GM18867 (cell line): ENCODE measurements around the gene CAMK1D.

ENCODE experiments used
- ATAC-seq: cut with Tn5 transposase; IDR thresholded peaks from one replicate; pipeline ENCODE4 v1.9.1; 2021; ENCODE audit warnings: mild to moderate bottlenecking, moderate library complexity; ENCODE audit not compliant: unreplicated experiment

The CAMK1D gene

DNA sequence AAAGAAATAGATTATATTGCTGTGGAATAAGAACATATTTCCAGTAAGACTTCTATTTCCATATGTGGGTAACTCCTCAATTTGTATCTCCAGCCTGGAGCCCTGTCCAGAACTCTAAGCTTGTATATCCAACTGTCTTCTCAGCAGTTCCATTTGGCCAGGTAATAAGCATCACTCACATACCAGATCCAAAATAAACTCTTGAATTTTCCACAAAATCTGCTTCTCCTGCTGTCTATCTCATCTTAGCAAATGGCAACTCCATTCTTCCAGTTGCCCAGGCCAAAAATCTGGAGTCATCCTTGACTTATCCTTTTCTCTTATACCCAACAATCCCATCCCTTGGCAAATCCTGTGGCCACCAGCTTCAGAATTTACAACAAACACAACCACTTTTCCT, 325.8 kb downstream of the CAMK1D start:
- no peak for ATAC-seq

DNA sequence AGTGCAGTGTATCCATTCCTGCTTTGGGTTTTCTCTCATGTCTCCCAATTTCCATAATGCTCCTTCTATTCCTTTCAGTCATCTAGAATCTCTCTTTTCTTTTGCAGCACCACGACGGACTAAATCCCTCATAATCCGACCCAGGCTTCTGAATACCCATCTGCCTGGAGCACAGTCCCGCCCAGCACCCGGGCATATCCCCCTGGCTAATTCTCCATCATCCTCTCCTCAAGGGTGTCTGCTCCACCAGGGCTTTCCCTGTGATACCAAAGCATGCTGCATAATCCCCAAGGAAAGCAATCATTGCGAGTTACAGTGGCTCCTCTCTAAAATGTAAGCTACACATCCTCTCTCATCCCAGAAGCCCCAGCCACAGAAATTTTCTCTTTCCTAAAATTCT, 330.3 kb downstream of the CAMK1D start:
- ATAC-seq, result no peak

DNA sequence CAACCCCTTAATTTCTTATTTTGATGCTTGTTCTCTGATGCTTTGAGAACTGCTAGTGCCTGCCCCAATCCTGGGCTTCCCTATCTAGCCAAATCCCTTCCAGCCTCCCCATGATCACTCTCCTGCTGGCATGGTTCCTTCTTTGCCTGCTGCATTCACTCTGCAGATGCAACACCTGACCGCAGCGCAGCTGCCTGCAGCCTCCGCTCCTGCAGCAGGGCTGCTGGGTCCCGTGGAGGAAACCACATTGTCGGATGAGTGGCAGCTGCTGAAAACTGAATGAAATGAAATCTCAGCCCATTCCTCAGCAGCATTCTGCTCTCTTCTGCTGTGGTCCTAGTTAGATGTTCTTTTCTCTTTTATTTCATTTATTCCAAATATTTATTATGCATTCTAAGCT, 331.9 kb downstream of the CAMK1D start:
- ATAC-seq, result no peak

- ATAC-seq, result no peak
Observed at GRCh38 chr10:12684784-12685183, 335.4 kb downstream of the CAMK1D start.

DNA sequence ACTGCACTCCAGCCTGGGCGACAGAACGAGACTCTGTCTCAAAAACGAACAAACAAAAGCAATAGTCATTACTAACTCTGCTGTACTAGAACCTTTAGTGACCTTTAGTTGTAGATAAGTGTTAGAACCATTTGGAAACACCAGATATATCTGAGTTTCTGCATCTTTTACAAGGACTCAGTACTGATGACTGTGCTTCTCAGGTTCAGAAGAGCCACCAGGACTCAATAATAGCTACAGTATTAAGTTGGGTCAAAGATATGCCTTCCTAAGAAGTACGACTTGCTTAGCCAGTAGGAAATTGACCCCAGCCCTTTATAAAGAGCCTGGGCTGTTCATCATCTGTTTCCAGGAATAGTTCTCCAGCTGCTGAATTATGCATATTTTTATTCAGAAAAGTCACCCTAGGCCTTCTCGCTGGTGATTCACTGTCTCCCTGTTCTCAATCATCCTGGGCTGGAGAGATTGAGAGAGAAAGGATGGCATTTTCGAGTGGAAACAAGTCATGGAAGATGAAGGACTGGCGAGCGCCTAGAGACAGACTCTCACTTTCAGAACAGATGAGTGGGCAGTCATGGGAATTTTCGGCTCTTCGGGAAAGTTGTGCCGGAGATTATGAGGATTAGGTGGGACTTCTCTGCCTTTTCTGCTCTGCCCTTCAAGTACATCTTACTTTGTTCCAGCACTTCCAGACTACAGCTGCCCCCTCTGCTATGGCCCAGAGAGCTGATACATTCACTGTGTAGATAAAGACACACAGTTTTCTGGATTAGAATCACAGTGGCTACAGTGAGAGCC, 336.1 kb downstream of the CAMK1D start:
- ATAC-seq, result no peak

- no peak for ATAC-seq
Observed at GRCh38 chr10:12687996-12688395, 338.6 kb downstream of the CAMK1D start.

- no peak for ATAC-seq
Observed at GRCh38 chr10:12689893-12690292, 340.5 kb downstream of the CAMK1D start.

DNA sequence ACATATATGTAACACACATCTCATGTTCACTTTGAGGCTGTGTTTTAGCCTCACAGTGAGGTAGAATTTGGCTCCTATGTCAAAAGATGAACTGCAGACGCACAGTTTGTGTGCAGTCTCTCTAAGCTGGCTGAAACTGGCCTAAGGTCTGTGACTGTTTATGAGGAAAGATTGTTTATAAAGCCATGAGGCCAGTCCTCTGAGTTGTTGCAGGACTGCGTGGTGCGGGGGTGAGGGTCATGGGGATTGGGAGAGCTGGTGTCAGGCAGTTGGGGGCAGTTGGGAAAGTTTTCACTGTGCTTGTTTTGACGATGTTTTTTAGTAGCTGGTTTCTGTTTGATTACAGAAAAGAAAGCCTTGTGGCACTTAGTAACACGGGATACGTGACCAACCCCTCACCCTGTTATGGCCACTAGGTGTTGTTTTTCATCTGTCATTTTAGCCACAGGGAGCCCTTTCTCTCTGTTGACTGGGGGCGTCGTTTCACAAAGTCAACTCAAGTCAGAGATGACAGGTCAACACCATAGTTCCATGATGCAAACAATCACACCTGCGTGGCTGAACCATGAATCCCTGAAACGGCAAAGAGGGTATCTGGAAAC, 341.3 kb downstream of the CAMK1D start:
- ATAC-seq, result no peak

GRCh38 chr10:12691596-12691995, 342.2 kb downstream of the CAMK1D start:
- ATAC-seq, result no peak

DNA sequence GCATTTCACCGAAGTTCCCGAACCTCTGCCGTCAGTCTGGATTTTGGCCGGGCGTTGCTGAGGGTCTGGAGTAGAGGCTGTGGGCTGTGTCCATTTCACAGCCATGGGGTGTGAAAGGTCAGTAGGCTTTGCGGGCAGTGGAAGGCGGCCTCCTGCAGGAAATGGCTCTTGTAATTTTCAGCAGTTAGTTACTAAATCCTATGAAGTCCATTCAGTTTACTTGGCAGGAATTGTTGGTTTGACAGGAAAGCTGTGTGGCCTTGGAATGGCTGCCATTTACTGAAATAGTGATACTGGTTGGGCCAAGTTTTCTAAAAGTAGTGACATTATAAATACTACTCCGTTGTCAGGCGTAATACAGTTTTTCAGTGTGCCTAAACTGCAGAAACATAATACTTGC, 348.4 kb downstream of the CAMK1D start:
- ATAC-seq, result no peak

- ATAC-seq, result no peak
Observed at GRCh38 chr10:12699258-12699700, 349.9 kb downstream of the CAMK1D start.

- no peak for ATAC-seq
Observed at GRCh38 chr10:12699781-12700556, 350.6 kb downstream of the CAMK1D start.

DNA sequence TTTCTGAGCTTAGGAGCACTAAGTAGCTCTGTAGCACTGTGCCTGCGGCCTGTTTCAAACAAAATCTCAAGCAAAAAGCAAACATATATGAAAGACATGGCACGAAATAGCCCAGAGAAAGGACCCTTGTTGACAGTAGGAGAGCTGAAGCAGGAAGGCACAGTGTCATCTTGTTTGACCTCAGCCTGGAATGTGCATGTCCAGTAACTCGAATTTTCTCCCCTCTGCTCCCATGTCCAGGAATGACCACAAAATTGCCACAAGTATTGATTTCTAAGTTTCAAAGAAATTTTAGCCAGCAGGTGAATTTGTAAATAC, 351.2 kb downstream of the CAMK1D start:
- ATAC-seq, result no peak

DNA sequence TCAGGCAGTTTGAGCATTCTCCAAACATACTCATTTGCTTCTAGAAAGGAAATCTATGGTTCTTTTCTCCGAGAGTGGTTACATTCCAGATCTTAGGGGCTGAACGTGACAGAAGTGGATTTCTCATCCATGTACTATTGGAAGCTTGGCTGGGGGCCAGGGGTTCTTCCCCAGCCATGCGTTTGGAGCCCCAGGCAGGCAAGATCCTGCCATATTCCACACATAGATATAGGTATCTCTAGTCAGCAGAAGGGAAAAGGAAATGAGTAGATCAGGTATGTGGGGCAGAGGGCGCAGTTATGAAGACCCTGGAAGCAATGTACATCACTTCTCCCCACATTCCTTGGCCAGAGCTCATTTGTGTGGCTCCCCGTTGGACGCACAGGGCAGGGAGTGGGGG, 352.3 kb downstream of the CAMK1D start:
- no peak for ATAC-seq

DNA sequence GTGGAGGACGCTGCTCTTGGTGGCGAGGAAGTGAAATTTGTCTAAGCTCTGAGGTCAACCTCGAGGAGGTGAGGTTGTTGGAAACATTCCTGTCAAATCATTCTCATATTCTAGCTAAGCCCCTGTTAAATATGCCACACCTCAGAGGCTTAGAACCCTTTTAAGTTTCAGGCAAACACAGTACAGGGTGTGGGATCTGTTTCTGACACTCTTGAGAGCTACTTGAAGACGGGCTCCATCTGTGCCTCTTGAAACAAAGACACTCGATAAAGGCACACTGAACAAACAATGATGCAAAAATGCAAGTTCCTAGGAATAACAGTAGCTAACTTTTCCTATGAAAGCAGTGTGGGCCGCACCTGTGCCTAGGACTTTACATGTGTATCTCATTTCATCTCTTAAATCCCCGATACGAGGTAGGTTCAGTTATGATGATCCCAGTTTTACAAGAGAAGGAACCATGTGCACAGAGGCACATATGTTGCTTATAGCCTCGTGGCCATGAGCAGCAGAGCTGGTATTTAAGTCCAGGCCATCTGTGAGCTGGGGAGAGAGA, 352.9 kb downstream of the CAMK1D start:
- no peak for ATAC-seq

DNA sequence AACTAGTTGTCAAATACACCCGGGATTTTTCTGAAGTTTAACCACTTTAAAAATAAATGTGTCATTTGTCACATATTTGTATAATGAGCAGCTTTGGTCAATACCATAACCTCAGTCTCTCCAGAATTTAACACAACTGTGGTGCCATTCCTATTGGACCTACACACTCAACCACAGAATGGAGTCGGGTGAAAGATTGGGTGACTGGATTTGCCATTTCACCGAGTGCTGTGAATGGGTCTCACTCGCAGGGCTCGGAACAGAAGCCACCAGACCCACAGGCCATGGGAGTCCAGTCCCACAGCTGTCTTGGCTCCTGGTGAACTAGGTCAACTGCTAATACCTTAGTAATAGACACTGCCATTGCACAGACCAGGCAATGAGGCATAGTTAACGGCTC, 353.8 kb downstream of the CAMK1D start:
- no peak for ATAC-seq

- ATAC-seq, result no peak
Observed at GRCh38 chr10:12703813-12704212, 354.5 kb downstream of the CAMK1D start.

DNA sequence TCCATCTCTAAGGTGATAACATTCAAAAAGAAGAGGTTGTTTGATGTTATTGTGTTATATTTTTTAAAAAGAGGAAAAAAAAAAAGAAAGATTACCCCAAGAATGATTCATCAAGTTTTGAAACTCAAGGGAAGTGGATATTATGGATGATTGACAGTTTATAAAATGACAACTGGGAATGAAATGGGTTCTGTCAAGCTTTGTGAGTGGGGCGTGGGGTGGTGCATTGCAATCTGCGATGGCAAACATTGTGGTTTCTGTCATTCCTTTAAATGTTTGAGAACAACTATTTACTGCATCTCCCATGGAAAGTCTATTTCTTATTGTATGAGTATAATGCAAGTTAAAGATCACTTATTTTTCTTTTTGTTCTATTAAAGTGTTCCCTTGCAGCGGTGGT, 355.1 kb downstream of the CAMK1D start:
- ATAC-seq, result no peak

DNA sequence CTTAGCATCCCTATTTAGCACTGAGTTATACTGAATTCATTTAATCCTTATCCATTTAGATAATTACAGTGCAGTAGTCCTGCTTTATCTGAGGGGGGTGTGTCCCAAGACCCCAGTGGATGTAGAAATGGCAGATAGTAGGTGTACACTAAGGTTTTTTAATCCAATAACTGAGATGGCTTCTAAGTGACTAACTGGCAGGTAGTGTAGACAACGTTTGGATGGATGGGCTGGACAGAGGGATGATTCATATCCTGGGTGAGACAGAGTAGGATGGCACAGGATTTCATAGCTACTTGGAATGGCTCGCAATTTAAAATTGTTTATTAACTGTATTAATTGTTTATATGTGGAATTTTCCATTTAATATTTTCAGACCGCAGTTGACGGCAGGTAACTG, 356.6 kb downstream of the CAMK1D start:
- no peak for ATAC-seq

- no peak for ATAC-seq
Observed at GRCh38 chr10:12707461-12708185, 358.3 kb downstream of the CAMK1D start.

DNA sequence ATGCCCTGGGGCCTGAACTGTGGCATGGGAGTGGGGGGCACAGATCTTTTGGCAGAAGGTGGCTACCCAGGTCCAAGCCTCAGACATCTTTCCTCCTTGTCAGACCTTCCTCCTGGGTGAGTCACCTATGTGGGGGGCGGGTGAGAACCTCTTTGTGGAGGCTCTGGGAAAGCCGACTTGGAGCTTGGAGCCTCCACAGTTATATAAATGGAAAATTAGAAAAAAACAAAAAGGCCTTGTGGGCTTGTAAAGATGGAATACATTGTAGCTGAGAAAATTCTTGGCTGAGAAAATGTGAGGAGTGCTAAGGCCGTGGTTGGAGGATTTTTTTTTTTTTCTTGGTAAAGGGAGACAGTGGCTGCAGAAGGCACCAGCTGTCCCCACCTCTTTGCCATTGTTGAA, 359.7 kb downstream of the CAMK1D start:
- no peak for ATAC-seq
